Uterus (tissue), 4 donors: ENCODE measurements around the gene SVIL. TPM values are rescaled to one million over a fixed set of nuclear protein-coding genes. Genes with fewer than 3 reads are reported as not detected.

ENCODE experiments used
- microRNA counts, 2 donors: library from miRNA; unstranded; fragments of <30 nt; microRNA quantifications; one replicate each; lab custom pipeline; 2016 to 2017
- microRNA-seq: library from miRNA; unstranded; fragments of <30 nt; microRNA quantifications from one replicate; pipeline ENCODE4, GENCODE V29; 2016; ENCODE audit warnings: borderline microRNAs expressed, borderline replicate concordance
- small RNA-seq: library from RNA; depleted of rRNA; stranded (forward); fragments of <200 nt; gene quantifications from one replicate; pipeline ENCODE3, GENCODE V24; 2016
- total RNA-seq, 4 donors: library from RNA; depleted of rRNA in 3 of 4; stranded (reverse); fragments of >200 nt in 3 of 4; gene quantifications; one replicate each; pipeline versions ENCODE4 v1.1.0 to v1.2.4, GENCODE V29; 2014 to 2023
- donor health status: DM: yes; HTN: yes; CAD: no.

SVIL gene
- total RNA-seq, 4 donors from 2014 or later = 108 to 316 (median 209) TPM

MicroRNAs within 50 kb of the gene (microRNA counts, 767-probe panel; counts per million panel counts)
- microRNA hsa-miR-604 (lab: Ali Mortazavi, UCI) = 0 counts per million in 2 donors
- microRNA hsa-miR-938 (lab: Ali Mortazavi, UCI) = 0 counts per million in 2 donors

Small RNAs within 50 kb of the gene (microRNA-seq; reads per million reads assigned to microRNA genes)
- gene MIR604 (not detected), gene MIR938 (not detected)

Small RNAs within 50 kb of the gene (small RNA-seq; reads per million reads assigned to genes)
- gene MIR604 = not detected
- not detected for gene MIR938
- not detected for gene RF00105
